ENCODE data around the gene KTN1.
A peak's percentile ranks its signal among the peaks of the same experiment; 100 is the strongest.

Gene KTN1

GRCh38 chr14:55571125-55571889, 8.7 kb upstream of the KTN1 start:
- no peak for DNase-seq (ENCODE audit: low spot score)

GRCh38 chr14:55572578-55572977, 7.4 kb upstream of the KTN1 start:
- no peak for DNase-seq (ENCODE audit: low spot score)

- no peak for DNase-seq (ENCODE audit: low spot score)
Measured at GRCh38 chr14:55574988-55575387, 5.0 kb upstream of the KTN1 start.

- no peak for DNase-seq (ENCODE audit: low spot score)
Measured at GRCh38 chr14:55577229-55577628, 2.8 kb upstream of the KTN1 start.

- DNase-seq (ENCODE audit: low spot score): no peak
Measured at GRCh38 chr14:55578511-55578910, 1.5 kb upstream of the KTN1 start.

GRCh38 chr14:55580470-55581341, 699 bp downstream of the KTN1 start:
- DNase-seq (ENCODE audit: low spot score): peak; percentile 75

- no peak for DNase-seq (ENCODE audit: low spot score)
Measured at GRCh38 chr14:55581342-55581771, 1.4 kb downstream of the KTN1 start.

GRCh38 chr14:55582746-55583145, 2.7 kb downstream of the KTN1 start:
- no peak for DNase-seq (ENCODE audit: low spot score)

GRCh38 chr14:55583942-55584468, 4.0 kb downstream of the KTN1 start:
- DNase-seq (ENCODE audit: low spot score): no peak

- DNase-seq (ENCODE audit: low spot score): no peak
Measured at GRCh38 chr14:55585854-55586253, 5.8 kb downstream of the KTN1 start.

- DNase-seq (ENCODE audit: low spot score): no peak
Measured at GRCh38 chr14:55586411-55586810, 6.4 kb downstream of the KTN1 start.

- no peak for DNase-seq (ENCODE audit: low spot score)
Measured at GRCh38 chr14:55587847-55588246, 7.8 kb downstream of the KTN1 start.

- no peak for DNase-seq (ENCODE audit: low spot score)
Measured at GRCh38 chr14:55588259-55588699, 8.3 kb downstream of the KTN1 start.

- DNase-seq (ENCODE audit: low spot score): no peak
Measured at GRCh38 chr14:55589171-55589570, 9.2 kb downstream of the KTN1 start.

GRCh38 chr14:55592436-55592835, 12.4 kb downstream of the KTN1 start:
- DNase-seq (ENCODE audit: low spot score): no peak

GRCh38 chr14:55593698-55594097, 13.7 kb downstream of the KTN1 start:
- DNase-seq (ENCODE audit: low spot score): no peak

GRCh38 chr14:55599250-55599879, 19.4 kb downstream of the KTN1 start:
- no peak for DNase-seq (ENCODE audit: low spot score)

- DNase-seq (ENCODE audit: low spot score): no peak
Measured at GRCh38 chr14:55600784-55601561, 21.0 kb downstream of the KTN1 start.

GRCh38 chr14:55603401-55603953, 23.5 kb downstream of the KTN1 start:
- DNase-seq (ENCODE audit: low spot score): no peak

GRCh38 chr14:55604488-55604887, 24.5 kb downstream of the KTN1 start:
- DNase-seq (ENCODE audit: low spot score): no peak

- DNase-seq (ENCODE audit: low spot score): no peak
Measured at GRCh38 chr14:55604900-55605418, 25.0 kb downstream of the KTN1 start.
